ENCODE measurements around the gene THG1L. TPM values are rescaled to one million over a fixed set of nuclear protein-coding genes. Genes with fewer than 3 reads are reported as not detected.
A peak's percentile ranks its signal among the peaks of the same experiment; 100 is the strongest.
"Not testable (repeated sequence)": the region's sequence is repeated elsewhere in the genome, so short reads cannot be mapped to it uniquely, and the experiment has no call there.

Gene THG1L
- total RNA-seq, 1 experiment from 2014 or later, result 12.3 TPM

DNA sequence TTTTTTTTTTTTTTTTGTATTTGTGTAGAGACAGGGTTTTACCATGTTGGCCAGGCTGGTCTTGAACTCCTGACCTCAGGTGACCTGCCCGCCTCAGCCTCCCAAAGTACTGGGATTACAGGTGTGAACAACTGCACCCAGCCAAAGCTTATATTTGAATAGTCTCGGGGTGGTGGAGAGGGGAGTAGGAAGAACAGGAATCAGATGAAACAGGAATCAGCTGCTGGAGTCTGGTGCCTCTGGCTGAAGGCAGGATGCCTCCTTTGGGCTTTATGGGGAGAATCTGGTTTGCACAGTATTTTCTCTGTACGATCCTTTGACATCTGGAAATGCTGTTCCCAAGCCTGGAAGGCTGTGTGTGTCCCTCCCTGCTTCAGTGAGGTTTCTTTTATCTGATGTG lies 49.0 kb upstream of the THG1L start:
- H3K4me3 Mint-ChIP-seq, result no peak overlapping the region
- CTCF ChIA-PET, result interaction anchor here (1.4 to 1.7 kb wide), 3 partner anchors 8 to 61 kb away, joined by 3 to 13 read pairs (median 13); partner anchors contain the start of gene LSM11
- no peaks in the 10 kb centered on the region for H3K9me3 Mint-ChIP-seq
- no peaks in the 10 kb centered on the region for H3K27me3 Mint-ChIP-seq (ENCODE audit: low read depth)
- H3K36me3 Mint-ChIP-seq, result no peaks in the 10 kb centered on the region
- DNase-seq (ENCODE audit: low spot score) (no peak), ATAC-seq (no peak)
- TF ChIP-seq GRHL2 (CRISPR knock-in tag; IDR thresholded peaks at IDR 0.05; ENCODE audit: insufficient replicate concordance, severe bottlenecking) (no peak), TP53 (CRISPR knock-in tag; IDR thresholded peaks at IDR 0.05) (no peak), ZNF263 (CRISPR knock-in tag; IDR thresholded peaks at IDR 0.05; ENCODE audit: low read depth) (no peak), ZNF121 (CRISPR knock-in tag; IDR thresholded peaks at IDR 0.05) (no peak)
- H3K4me1 Mint-ChIP-seq, result no peaks in the 10 kb centered on the region
- H3K27ac Mint-ChIP-seq, result no peak overlapping the region
- POLR2A ChIA-PET, result no interaction called here

DNA sequence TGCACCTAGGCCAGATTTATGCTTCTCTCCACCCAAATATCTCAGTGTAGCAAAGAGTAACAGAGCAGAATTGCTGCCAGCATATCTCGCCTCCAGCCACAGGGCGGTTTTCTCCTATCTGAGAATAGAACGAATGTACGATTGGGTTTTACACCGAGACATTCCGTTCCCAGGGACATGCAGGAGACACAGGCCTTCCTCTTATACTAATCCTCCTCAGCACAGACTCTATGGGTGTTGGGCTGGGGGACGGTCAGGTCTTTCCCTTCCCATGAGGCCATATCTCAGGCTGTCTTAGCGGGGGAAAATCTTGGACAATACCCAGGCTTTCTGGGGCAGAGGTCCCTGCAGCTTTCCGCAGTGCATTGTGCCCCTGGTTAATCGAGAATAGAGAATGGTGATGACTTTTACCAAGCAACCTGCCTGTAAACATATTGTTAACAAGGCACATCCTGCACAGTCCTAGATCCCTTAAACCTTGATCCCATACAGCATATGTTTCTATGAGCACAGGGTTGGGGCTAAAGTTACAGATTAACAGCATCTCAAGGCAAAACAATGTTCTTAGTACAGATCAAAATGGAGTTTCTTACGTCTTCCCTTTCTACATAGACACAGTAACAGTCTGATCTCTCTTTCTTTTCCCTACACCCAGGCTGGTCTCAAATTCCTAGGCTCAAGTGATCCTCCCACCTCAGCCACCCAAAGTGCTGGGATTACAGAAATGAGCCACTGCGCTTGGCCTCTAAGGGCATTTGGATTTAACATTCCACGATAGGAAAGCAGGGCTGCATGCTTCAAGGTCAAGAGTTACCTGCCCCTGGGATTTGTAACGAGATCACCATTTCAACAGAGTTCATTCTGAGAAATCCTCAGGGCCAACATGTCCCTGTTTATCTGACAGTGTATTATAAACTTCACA lies 44.7 kb upstream of the THG1L start:
- POLR2A ChIA-PET; DNase-seq (ENCODE audit: low spot score); H3K9me3 Mint-ChIP-seq; CTCF ChIA-PET; H3K27me3 Mint-ChIP-seq (ENCODE audit: low read depth); H3K4me1 Mint-ChIP-seq; H3K27ac Mint-ChIP-seq; H3K4me3 Mint-ChIP-seq; ATAC-seq; H3K36me3 Mint-ChIP-seq: not testable (repeated sequence)

GRCh38 chr5:157687198-157687554 lies 44.0 kb upstream of the THG1L start:
- CTCF ChIA-PET, result no interaction called here
- TF ChIP-seq RORB (CRISPR knock-in tag; IDR thresholded peaks at IDR 0.05) (no peak), ATF1 (CRISPR knock-in tag; IDR thresholded peaks at IDR 0.05) (no peak), ZNF263 (CRISPR knock-in tag; IDR thresholded peaks at IDR 0.05; ENCODE audit: low read depth) (no peak), ZNF512 (CRISPR knock-in tag; IDR thresholded peaks at IDR 0.05; ENCODE audit: borderline replicate concordance) (no peak), GRHL2 (CRISPR knock-in tag; IDR thresholded peaks at IDR 0.05; ENCODE audit: insufficient replicate concordance, severe bottlenecking) (no peak), ZNF121 (CRISPR knock-in tag; IDR thresholded peaks at IDR 0.05) (no peak), SMAD4 (CRISPR knock-in tag; IDR thresholded peaks at IDR 0.05) (no peak)
- TF ChIP-seq, protein P1, sequence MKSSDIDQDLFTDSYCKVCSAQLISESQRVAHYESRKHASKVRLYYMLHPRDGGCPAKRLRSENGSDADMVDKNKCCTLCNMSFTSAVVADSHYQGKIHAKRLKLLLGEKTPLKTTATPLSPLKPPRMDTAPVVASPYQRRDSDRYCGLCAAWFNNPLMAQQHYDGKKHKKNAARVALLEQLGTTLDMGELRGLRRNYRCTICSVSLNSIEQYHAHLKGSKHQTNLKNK (CRISPR knock-in tag; IDR thresholded peaks at IDR 0.05), result no peak
- Mint-ChIP-seq H3K36me3 (no peaks in the 10 kb centered on the region), H3K4me1 (no peaks in the 10 kb centered on the region), H3K27ac (no peak overlapping the region), H3K9me3 (peaks cover 9% of the 10 kb centered on the region), H3K4me3 (no peak overlapping the region), H3K27me3 (ENCODE audit: low read depth) (peaks cover 4% of the 10 kb centered on the region)
- DNase-seq (ENCODE audit: low spot score), result no peak
- ATAC-seq, result no peak
- POLR2A ChIA-PET, result no interaction called here

DNA sequence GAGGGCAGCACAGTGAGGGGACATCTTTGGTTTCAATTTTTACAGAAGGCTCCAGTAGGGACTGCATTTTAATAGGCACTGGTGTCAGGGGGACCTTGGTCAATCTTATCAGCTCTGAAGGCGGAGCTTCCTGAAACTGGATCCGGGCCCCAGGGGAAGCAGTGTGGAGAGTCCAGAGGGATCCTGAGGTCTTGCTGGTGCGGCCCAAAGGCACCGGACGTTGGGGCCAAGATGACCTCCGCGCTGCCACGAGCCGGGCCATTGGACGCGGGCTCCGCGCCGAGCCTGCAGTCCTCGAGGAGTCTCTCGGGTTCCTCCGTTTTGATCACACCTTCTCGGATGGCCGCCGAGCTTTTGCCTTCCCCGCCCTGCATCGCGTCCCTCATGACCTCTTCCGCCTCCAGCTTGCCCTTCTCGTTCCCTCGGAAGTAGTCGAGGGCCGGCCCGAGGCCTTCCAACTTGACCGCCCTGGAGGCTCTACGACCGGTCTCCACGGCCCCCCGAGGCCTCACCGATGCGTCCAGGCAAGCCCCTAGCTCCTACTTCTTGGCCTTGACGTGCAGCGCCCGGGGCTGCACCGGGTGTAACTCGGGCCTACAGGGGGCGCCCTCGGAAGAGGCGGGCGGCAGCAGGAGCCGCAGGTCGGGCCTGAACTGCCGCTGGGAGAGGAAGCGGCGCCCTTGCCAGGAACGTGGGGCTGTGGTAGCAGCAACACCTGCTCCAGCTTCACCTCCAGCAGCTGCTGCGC lies 41.1 kb upstream of the THG1L start:
- TF ChIP-seq GRHL2 (CRISPR knock-in tag; IDR thresholded peaks at IDR 0.05; ENCODE audit: insufficient replicate concordance, severe bottlenecking) (no peak), CTCF (IDR thresholded peaks at IDR 0.05) (0 out of 2 replicates have a peak, but pooled peaks have one; percentile 23)
- POLR2A ChIA-PET, result no interaction called here
- Mint-ChIP-seq H3K27me3 (ENCODE audit: low read depth) (peaks cover 4% of the 10 kb centered on the region), H3K4me3 (no peak overlapping the region), H3K36me3 (peaks cover 9% of the 10 kb centered on the region), H3K4me1 (no peaks in the 10 kb centered on the region), H3K27ac (no peak overlapping the region), H3K9me3 (peaks cover 28% of the 10 kb centered on the region)
- peak; percentile 45 for DNase-seq (ENCODE audit: low spot score)
- CTCF ChIA-PET, result interaction anchor here (0.6 to 1.8 kb wide), 16 partner anchors 9 to 362 kb away, joined by 3 to 15 read pairs (median 4); partner anchors contain the start of genes C5orf52, LSM11, SOX30 and THG1L
- peak; percentile 83 for ATAC-seq

All from WTC11 (cell line).